ENCODE results near the gene CDC20B. TPM values are rescaled to one million over a fixed set of nuclear protein-coding genes. Genes with fewer than 3 reads are reported as not detected.
A peak's percentile ranks its signal among the peaks of the same experiment; 100 is the strongest.

Gene CDC20B
- total and polyA plus RNA-seq, 5 donors, result not detected

DNA sequence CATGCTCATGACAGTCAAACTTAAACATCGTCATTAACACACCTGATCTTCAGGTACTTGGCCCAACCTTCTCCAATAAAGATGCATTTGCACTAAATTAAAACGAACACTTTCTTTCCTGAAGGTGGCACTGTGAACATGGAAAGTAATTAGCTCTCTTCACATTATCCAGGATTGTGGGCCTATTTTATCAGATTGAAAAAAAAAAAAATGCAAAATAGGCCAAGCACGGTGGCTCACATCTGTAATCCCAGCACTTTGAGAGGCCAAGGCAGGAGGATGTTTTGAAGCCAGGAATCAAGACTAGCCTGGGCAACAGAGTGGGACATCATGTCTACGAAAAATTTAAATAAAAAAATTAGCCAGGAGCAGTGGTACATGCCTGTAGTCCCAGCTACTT lies 14.4 kb upstream of the CDC20B start:
- H3K4me1 ChIP-seq (ENCODE audit: control insufficient read depth, insufficient read depth, low read length), result no peaks in the 10 kb centered on the region
- ATAC-seq, result no peak
- H3K27me3 ChIP-seq (ENCODE audit: control insufficient read depth, insufficient read depth), result peaks cover 5% of the 10 kb centered on the region
- DNase-seq, result no peak
- H3K9me3 ChIP-seq (ENCODE audit: control insufficient read depth, low read length), result peaks cover 2% of the 10 kb centered on the region
- intact Hi-C loops (cut with DNase I), result no loop called here
- H3K4me3 ChIP-seq (ENCODE audit: low read length), result no peak overlapping the region
- WGBS, result 49% methylated on average over 4 of the region's 4 CpGs
- no peak overlapping the region for H3K27ac ChIP-seq (ENCODE audit: low read length)

- intact Hi-C loops (cut with DNase I), result no loop called here
- H3K9me3 ChIP-seq (ENCODE audit: control insufficient read depth, low read length), result peaks cover 2% of the 10 kb centered on the region
- H3K27me3 ChIP-seq (ENCODE audit: control insufficient read depth, insufficient read depth), result peaks cover 5% of the 10 kb centered on the region
- DNase-seq (no peak), ATAC-seq (no peak)
- no peak overlapping the region for H3K4me3 ChIP-seq (ENCODE audit: low read length)
- no peaks in the 10 kb centered on the region for H3K4me1 ChIP-seq (ENCODE audit: control insufficient read depth, insufficient read depth, low read length)
- no peak overlapping the region for H3K27ac ChIP-seq (ENCODE audit: low read length)
- 56% methylated on average over 1 of the region's 1 CpG for WGBS
Observed at GRCh38 chr5:55180016-55180415, 7.0 kb upstream of the CDC20B start.

GRCh38 chr5:55177078-55177477 lies 4.1 kb upstream of the CDC20B start:
- H3K27ac ChIP-seq (ENCODE audit: low read length), result no peak overlapping the region
- H3K9me3 ChIP-seq (ENCODE audit: control insufficient read depth, low read length), result no peaks in the 10 kb centered on the region
- 11% methylated on average over 2 of the region's 2 CpGs for WGBS
- H3K27me3 ChIP-seq (ENCODE audit: control insufficient read depth, insufficient read depth), result peaks cover 5% of the 10 kb centered on the region
- no peaks in the 10 kb centered on the region for H3K4me1 ChIP-seq (ENCODE audit: control insufficient read depth, insufficient read depth, low read length)
- no peak for DNase-seq
- intact Hi-C loops (cut with DNase I), result loop anchor here in 1 of 4 donors (10.0 kb wide), 1 partner anchor 58 kb away; the partner anchor contains the start of gene CCNO
- H3K4me3 ChIP-seq (ENCODE audit: low read length), result no peak overlapping the region
- no peak for ATAC-seq

DNA sequence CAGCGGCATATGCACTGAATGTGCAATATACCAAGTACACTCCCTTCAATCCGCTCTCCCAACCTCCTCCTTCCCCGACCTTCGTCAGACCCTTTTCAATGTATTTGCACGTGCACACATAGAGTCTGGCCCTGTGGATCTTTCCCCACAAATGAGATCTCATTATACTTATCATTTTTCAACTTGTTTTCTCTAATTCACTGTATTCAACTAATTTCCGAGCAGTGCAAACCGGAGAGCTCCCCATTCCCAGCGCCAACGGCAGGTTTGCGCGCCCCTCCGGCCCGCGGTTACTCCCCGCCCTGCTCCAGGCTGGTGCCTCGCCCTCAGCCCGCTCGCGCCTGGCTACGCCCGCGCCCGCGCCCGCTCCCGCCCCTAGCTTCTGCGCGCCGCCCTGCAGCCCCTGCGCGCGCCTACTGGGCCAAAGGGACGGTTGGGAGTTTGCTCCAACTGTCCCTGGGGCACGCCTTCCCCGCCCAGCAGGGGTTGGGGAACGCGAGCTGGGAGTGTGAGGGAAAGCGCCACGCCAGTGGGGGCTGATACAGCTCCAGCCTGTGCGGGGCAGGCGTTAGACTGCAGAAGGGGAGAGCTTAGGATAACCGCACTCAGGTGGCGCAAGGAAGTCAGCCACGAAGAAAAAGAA lies 3.3 kb upstream of the CDC20B start:
- intact Hi-C loops (cut with DNase I), result loop anchor here in 1 of 4 donors (10.0 kb wide), 1 partner anchor 59 kb away; the partner anchor contains the start of gene CCNO
- Histone ChIP-seq H3K4me1 (ENCODE audit: control insufficient read depth, insufficient read depth, low read length) (no peaks in the 10 kb centered on the region), H3K4me3 (ENCODE audit: low read length) (peak overlapping the region; percentile 37), H3K27ac (ENCODE audit: low read length) (no peak overlapping the region), H3K27me3 (ENCODE audit: control insufficient read depth, insufficient read depth) (peaks cover 5% of the 10 kb centered on the region), H3K9me3 (ENCODE audit: control insufficient read depth, low read length) (no peaks in the 10 kb centered on the region)
- DNase-seq, result peak; percentile 36 to 64 (median 59)
- 2% methylated on average over 44 of the region's 44 CpGs for WGBS
- peak; percentile 62 to 70 for ATAC-seq

DNA sequence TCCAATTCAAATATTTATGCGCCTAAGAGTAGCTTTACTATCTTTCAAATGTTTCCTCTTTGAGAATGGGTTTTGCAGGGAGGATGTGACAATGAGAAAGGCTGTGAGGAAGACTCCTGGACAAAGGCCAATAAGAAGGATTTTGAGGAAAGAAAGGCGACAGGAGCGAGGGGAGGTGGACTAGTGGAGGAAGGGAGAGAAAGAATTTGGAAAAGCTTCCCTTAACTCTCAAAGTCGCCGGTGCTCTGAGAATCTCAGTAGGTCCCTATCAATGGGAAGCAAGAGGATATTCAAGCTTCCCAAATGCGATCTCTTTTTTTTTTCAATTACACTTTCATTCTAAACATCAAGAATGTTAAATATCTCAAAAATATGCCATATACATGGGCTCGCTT lies 2.8 kb upstream of the CDC20B start:
- no peaks in the 10 kb centered on the region for H3K9me3 ChIP-seq (ENCODE audit: control insufficient read depth, low read length)
- H3K27ac ChIP-seq (ENCODE audit: low read length), result no peak overlapping the region
- WGBS, result 14% methylated on average over 7 of the region's 7 CpGs
- DNase-seq (no peak), ATAC-seq (no peak)
- H3K27me3 ChIP-seq (ENCODE audit: control insufficient read depth, insufficient read depth), result peaks cover 5% of the 10 kb centered on the region
- intact Hi-C loops (cut with DNase I), result loop anchor here in 1 of 4 donors (10.0 kb wide), 1 partner anchor 59 kb away; the partner anchor contains the start of gene CCNO
- no peaks in the 10 kb centered on the region for H3K4me1 ChIP-seq (ENCODE audit: control insufficient read depth, insufficient read depth, low read length)
- no peak overlapping the region for H3K4me3 ChIP-seq (ENCODE audit: low read length)

GRCh38 chr5:55173687-55174230 lies 782 bp upstream of the CDC20B start:
- intact Hi-C loops (cut with DNase I), result loop anchor here in 1 of 4 donors (10.0 kb wide), 1 partner anchor 61 kb away; the partner anchor contains the start of gene CCNO
- Histone ChIP-seq H3K4me1 (ENCODE audit: control insufficient read depth, insufficient read depth, low read length) (no peaks in the 10 kb centered on the region), H3K9me3 (ENCODE audit: control insufficient read depth, low read length) (no peaks in the 10 kb centered on the region), H3K27me3 (ENCODE audit: control insufficient read depth, insufficient read depth) (peaks cover 5% of the 10 kb centered on the region), H3K4me3 (ENCODE audit: low read length) (peak overlapping the region; percentile 60), H3K27ac (ENCODE audit: low read length) (no peak overlapping the region)
- 14% methylated on average over 8 of the region's 8 CpGs for WGBS
- no peak for DNase-seq
- ATAC-seq, result no peak

- intact Hi-C loops (cut with DNase I), result loop anchor here in 1 of 4 donors (10.0 kb wide), 1 partner anchor 63 kb away; the partner anchor contains the start of gene CCNO
- ATAC-seq (peak; percentile 79 to 87), DNase-seq (no peak)
- Histone ChIP-seq H3K9me3 (ENCODE audit: control insufficient read depth, low read length) (no peaks in the 10 kb centered on the region), H3K4me1 (ENCODE audit: control insufficient read depth, insufficient read depth, low read length) (no peaks in the 10 kb centered on the region), H3K4me3 (ENCODE audit: low read length) (peak overlapping the region; percentile 60), H3K27ac (ENCODE audit: low read length) (no peak overlapping the region), H3K27me3 (ENCODE audit: control insufficient read depth, insufficient read depth) (no peaks in the 10 kb centered on the region)
- WGBS, result 5% methylated on average over 15 of the region's 15 CpGs
Observed at GRCh38 chr5:55172051-55172899, 702 bp downstream of the CDC20B start.

GRCh38 chr5:55171471-55171870 lies 1.5 kb downstream of the CDC20B start:
- H3K27ac ChIP-seq (ENCODE audit: low read length), result no peak overlapping the region
- WGBS, result 24% methylated on average over 2 of the region's 2 CpGs
- no peaks in the 10 kb centered on the region for H3K9me3 ChIP-seq (ENCODE audit: control insufficient read depth, low read length)
- H3K4me3 ChIP-seq (ENCODE audit: low read length), result no peak overlapping the region
- ATAC-seq, result no peak
- no peaks in the 10 kb centered on the region for H3K27me3 ChIP-seq (ENCODE audit: control insufficient read depth, insufficient read depth)
- no peaks in the 10 kb centered on the region for H3K4me1 ChIP-seq (ENCODE audit: control insufficient read depth, insufficient read depth, low read length)
- intact Hi-C loops (cut with DNase I), result loop anchor here in 1 of 4 donors (10.0 kb wide), 1 partner anchor 63 kb away; the partner anchor contains the start of gene CCNO
- DNase-seq, result no peak

- no peak overlapping the region for H3K27ac ChIP-seq (ENCODE audit: low read length)
- H3K4me1 ChIP-seq (ENCODE audit: control insufficient read depth, insufficient read depth, low read length), result no peaks in the 10 kb centered on the region
- no peaks in the 10 kb centered on the region for H3K27me3 ChIP-seq (ENCODE audit: control insufficient read depth, insufficient read depth)
- H3K9me3 ChIP-seq (ENCODE audit: control insufficient read depth, low read length), result no peaks in the 10 kb centered on the region
- ATAC-seq (no peak), DNase-seq (no peak)
- intact Hi-C loops (cut with DNase I), result no loop called here
- no peak overlapping the region for H3K4me3 ChIP-seq (ENCODE audit: low read length)
- WGBS, result 66% methylated on average over 4 of the region's 4 CpGs
Observed at GRCh38 chr5:55162666-55163065, 10.3 kb downstream of the CDC20B start.

DNA sequence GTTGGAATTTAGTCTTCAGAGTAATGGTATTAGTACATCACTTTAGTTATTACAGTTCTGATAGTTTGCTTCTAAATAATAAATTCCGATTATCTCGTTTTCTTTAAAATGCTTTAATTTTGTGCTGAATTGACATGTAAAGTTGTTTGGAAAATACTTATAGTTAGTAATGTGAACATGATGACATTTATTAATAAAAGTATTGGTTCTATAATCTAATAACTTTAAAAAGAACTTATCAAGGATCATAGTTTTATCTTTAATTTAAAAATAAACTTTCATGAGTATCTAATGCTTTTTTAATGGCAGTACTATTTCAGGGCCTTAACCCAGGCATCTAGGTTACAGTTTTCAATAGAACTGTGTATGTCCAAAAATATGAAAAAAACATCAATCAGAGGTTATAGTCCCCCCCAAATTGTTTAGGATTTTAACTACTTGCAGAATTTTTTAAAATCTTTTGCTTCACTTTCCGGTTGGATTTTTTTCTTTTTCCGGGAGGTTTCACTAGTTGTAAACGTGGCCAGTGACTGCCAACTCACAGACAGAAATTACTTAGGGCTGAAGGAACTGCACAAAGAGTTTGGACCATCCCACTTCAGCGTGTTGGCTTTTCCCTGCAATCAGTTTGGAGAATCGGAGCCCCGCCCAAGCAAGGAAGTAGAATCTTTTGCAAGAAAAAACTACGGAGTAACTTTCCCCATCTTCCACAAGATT lies 12.3 kb downstream of the CDC20B start:
- intact Hi-C loops (cut with DNase I), result no loop called here
- 5% methylated on average over 9 of the region's 9 CpGs for WGBS
- Histone ChIP-seq H3K9me3 (ENCODE audit: control insufficient read depth, low read length) (no peaks in the 10 kb centered on the region), H3K27me3 (ENCODE audit: control insufficient read depth, insufficient read depth) (no peaks in the 10 kb centered on the region), H3K4me1 (ENCODE audit: control insufficient read depth, insufficient read depth, low read length) (no peaks in the 10 kb centered on the region), H3K4me3 (ENCODE audit: low read length) (peak overlapping the region; percentile 90), H3K27ac (ENCODE audit: low read length) (no peak overlapping the region)
- ATAC-seq (peak; percentile 87 to 89), DNase-seq (peak; percentile 57 to 70 (median 58))
